OCI-LY1 (cell line): ENCODE results near the gene GABBR2.

Source experiments
- H2AFZ ChIP-seq: fragments of 200-600 bp; sonication (generic), shearing (Covaris generic); 2 replicates; pipeline ENCODE4 v1.6.0; 2014; ENCODE audit warnings: antibody characterized with exemption, mild to moderate bottlenecking, low read length
- H3F3A ChIP-seq: fragments of 200-600 bp; sonication (generic), shearing (Covaris generic); 2 replicates; pipeline ENCODE4 v1.6.0; 2014; ENCODE audit warnings: mild to moderate bottlenecking, antibody characterized with exemption, low read length, moderate library complexity; ENCODE audit not compliant: insufficient read depth
- H3K27ac ChIP-seq: fragments of 200-600 bp; sonication (generic); 2 replicates; pipeline ENCODE4 v1.5.1; 2014; ENCODE audit warnings: low read length, mixed run types, mild to moderate bottlenecking, low read depth; ENCODE audit not compliant: poor library complexity, severe bottlenecking
- H3K27me3 ChIP-seq: fragments of 200-600 bp; sonication (generic); 2 replicates; pipeline ENCODE4 v1.6.0; 2014; ENCODE audit warnings: antibody characterized with exemption, mild to moderate bottlenecking, low read length, moderate library complexity; ENCODE audit not compliant: insufficient read depth
- H3K36me3 ChIP-seq: fragments of 200-600 bp; sonication (generic); 2 replicates; pipeline ENCODE4 v1.6.1; 2014; ENCODE audit warnings: mild to moderate bottlenecking, antibody characterized with exemption, low read length, moderate library complexity, mixed read lengths; ENCODE audit not compliant: insufficient read depth
- H3K4me1 ChIP-seq: fragments of 200-600 bp; sonication (generic); 2 replicates; pipeline ENCODE4 v1.5.1; 2014; ENCODE audit warnings: mild to moderate bottlenecking, low read length, moderate library complexity; ENCODE audit not compliant: insufficient read depth, severe bottlenecking
- H3K4me2 ChIP-seq: fragments of 200-600 bp; sonication (generic), shearing (Covaris generic); 2 replicates; pipeline ENCODE4 v1.6.1; 2014; ENCODE audit warnings: low read length
- H3K4me3 ChIP-seq: fragments of 200-600 bp; sonication (generic); 2 replicates; pipeline ENCODE4 v1.5.1; 2014; ENCODE audit warnings: low read length, low read depth, mild to moderate bottlenecking, mixed read lengths; ENCODE audit not compliant: poor library complexity, severe bottlenecking
- H3K79me2 ChIP-seq: fragments of 200-600 bp; shearing (Covaris generic); 2 replicates; pipeline ENCODE4 v1.6.1; 2016; ENCODE audit warnings: mixed run types, low read length, mixed read lengths; ENCODE audit not compliant: insufficient read depth
- H3K9ac ChIP-seq: fragments of 200-600 bp; sonication (generic), shearing (Covaris generic); 2 replicates; pipeline ENCODE4 v1.6.1; 2014; ENCODE audit warnings: mild to moderate bottlenecking, low read length, mixed read lengths
- H3K9me2 ChIP-seq: fragments of 200-600 bp; sonication (generic), shearing (Covaris generic); 2 replicates; pipeline ENCODE4 v1.6.1; 2014; ENCODE audit warnings: low read depth, mild to moderate bottlenecking, low read length, mixed read lengths
- H3K9me3 ChIP-seq: fragments of 200-600 bp; shearing (Covaris generic); 2 replicates; pipeline ENCODE4 v1.6.1; 2014; ENCODE audit warnings: low read length, mixed read lengths
- H4K20me1 ChIP-seq: fragments of 200-600 bp; sonication (generic), shearing (Covaris generic); 2 replicates; pipeline ENCODE4 v1.6.0; 2016; ENCODE audit warnings: mild to moderate bottlenecking, low read length; ENCODE audit not compliant: insufficient read depth
- EZH2 ChIP-seq: fragments of 200-600 bp; sonication (generic), shearing (Covaris generic); IDR thresholded peaks from 2 replicates; pipeline ENCODE4 v1.8.0; 2017; ENCODE audit warnings: borderline replicate concordance, mixed run types, mild to moderate bottlenecking, antibody characterized with exemption, low read length, moderate library complexity, mixed read lengths
- TF ChIP-seq, protein P1 (sequence below): fragments of 200-600 bp; sonication (generic), shearing (Covaris generic); IDR thresholded peaks from 2 replicates; pipeline ENCODE4 v1.5.1; 2017; ENCODE audit warnings: mild to moderate bottlenecking, antibody characterized with exemption, low read length, moderate library complexity, mixed read lengths

The GABBR2 gene

GRCh38 chr9:98248737-98249474 is 459.8 kb downstream of the GABBR2 start:
- H3K9ac ChIP-seq: no peak overlapping the region
- H3K36me3 ChIP-seq: no peaks in the 10 kb centered on the region
- H3K9me3 ChIP-seq: no peaks in the 10 kb centered on the region
- H3K4me3 ChIP-seq: no peak overlapping the region
- H3K27ac ChIP-seq: no peak overlapping the region
- no peak for TF ChIP-seq EZH2
- H3K79me2 ChIP-seq: no peaks in the 10 kb centered on the region
- H4K20me1 ChIP-seq: no peaks in the 10 kb centered on the region
- H3K4me2 ChIP-seq: no peak overlapping the region
- H3K27me3 ChIP-seq: no peaks in the 10 kb centered on the region
- H3K9me2 ChIP-seq: no peaks in the 10 kb centered on the region
- H3K4me1 ChIP-seq: peaks cover 3% of the 10 kb centered on the region
- H2AFZ ChIP-seq: no peak overlapping the region
- no peaks in the 10 kb centered on the region for H3F3A ChIP-seq

- Histone ChIP-seq H3K4me3 (no peak overlapping the region), H4K20me1 (no peaks in the 10 kb centered on the region), H3F3A (no peaks in the 10 kb centered on the region), H3K27ac (no peak overlapping the region), H3K36me3 (no peaks in the 10 kb centered on the region), H3K27me3 (no peaks in the 10 kb centered on the region), H3K79me2 (no peaks in the 10 kb centered on the region), H3K4me1 (no peaks in the 10 kb centered on the region), H3K9ac (no peak overlapping the region), H3K9me3 (no peaks in the 10 kb centered on the region), H3K9me2 (no peaks in the 10 kb centered on the region), H3K4me2 (no peak overlapping the region), H2AFZ (no peak overlapping the region)
- no peak for TF ChIP-seq EZH2
- TF ChIP-seq, protein P1, sequence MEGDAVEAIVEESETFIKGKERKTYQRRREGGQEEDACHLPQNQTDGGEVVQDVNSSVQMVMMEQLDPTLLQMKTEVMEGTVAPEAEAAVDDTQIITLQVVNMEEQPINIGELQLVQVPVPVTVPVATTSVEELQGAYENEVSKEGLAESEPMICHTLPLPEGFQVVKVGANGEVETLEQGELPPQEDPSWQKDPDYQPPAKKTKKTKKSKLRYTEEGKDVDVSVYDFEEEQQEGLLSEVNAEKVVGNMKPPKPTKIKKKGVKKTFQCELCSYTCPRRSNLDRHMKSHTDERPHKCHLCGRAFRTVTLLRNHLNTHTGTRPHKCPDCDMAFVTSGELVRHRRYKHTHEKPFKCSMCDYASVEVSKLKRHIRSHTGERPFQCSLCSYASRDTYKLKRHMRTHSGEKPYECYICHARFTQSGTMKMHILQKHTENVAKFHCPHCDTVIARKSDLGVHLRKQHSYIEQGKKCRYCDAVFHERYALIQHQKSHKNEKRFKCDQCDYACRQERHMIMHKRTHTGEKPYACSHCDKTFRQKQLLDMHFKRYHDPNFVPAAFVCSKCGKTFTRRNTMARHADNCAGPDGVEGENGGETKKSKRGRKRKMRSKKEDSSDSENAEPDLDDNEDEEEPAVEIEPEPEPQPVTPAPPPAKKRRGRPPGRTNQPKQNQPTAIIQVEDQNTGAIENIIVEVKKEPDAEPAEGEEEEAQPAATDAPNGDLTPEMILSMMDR: no peak
Observed at GRCh38 chr9:98247831-98248657, 460.7 kb downstream of the GABBR2 start.

DNA sequence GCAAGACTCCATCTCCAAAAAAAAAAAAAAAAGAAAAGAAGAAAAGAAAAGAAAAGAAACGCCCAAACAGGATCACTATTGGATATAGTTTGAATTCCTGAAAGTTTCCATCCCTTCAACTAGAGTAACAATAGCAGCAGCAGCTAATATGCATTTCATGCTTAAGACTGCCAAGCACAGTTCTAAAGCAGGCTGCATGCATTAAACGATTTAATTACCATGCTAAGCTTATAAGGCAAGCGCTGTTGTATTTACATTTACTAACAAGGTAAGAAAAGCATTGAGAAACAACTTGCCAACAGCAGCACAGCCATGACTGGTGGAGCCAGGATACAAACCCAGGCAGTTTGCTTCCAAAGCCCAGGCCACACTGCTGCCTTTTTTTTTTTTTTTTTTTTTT is 466.3 kb downstream of the GABBR2 start:
- no peak for TF ChIP-seq EZH2
- TF ChIP-seq, protein P1: no peak
- Histone ChIP-seq H3K36me3 (no peaks in the 10 kb centered on the region), H3K79me2 (no peaks in the 10 kb centered on the region), H3K4me1 (no peaks in the 10 kb centered on the region), H3K27ac (no peak overlapping the region), H3K4me2 (no peak overlapping the region), H3K4me3 (no peak overlapping the region), H3K9me3 (no peaks in the 10 kb centered on the region), H2AFZ (no peak overlapping the region), H3F3A (no peaks in the 10 kb centered on the region), H3K27me3 (no peaks in the 10 kb centered on the region), H3K9me2 (no peaks in the 10 kb centered on the region), H4K20me1 (no peaks in the 10 kb centered on the region), H3K9ac (no peak overlapping the region)
